ENCODE results near the gene SLC25A53.

GRCh38 chrX:104195013-104195412 is 38.2 kb upstream of the SLC25A53 start:
- TF ChIP-seq CTCF (conservative IDR thresholded peaks at IDR 0.05) (no peak), ZFX (IDR thresholded peaks at IDR 0.05) (no peak)
